Osteocyte (in vitro differentiated cells): ENCODE data around the gene IFNA17. TPM values are rescaled to one million over a fixed set of nuclear protein-coding genes. Genes with fewer than 3 reads are reported as not detected.
"Not testable (repeated sequence)": the region's sequence is repeated elsewhere in the genome, so short reads cannot be mapped to it uniquely, and the experiment has no call there.

Experiments used
- DNase-seq: peaks from one replicate; pipeline ENCODE4 v3.0.0; 2021; ENCODE audit warnings: mixed read lengths; ENCODE audit not compliant: unreplicated experiment; ENCODE audit errors: extremely low spot score
- H3K27ac Mint-ChIP-seq: one replicate; pipeline ENCODE4 v1.8.0; 2021; ENCODE audit warnings: mild to moderate bottlenecking, mixed read lengths; ENCODE audit not compliant: unreplicated experiment
- H3K27me3 Mint-ChIP-seq: one replicate; pipeline ENCODE4 v1.8.0; 2021; ENCODE audit warnings: mixed read lengths; ENCODE audit not compliant: unreplicated experiment
- H3K36me3 Mint-ChIP-seq: one replicate; pipeline ENCODE4 v1.8.0; 2021; ENCODE audit warnings: mixed read lengths; ENCODE audit not compliant: unreplicated experiment
- H3K4me1 Mint-ChIP-seq: one replicate; pipeline ENCODE4 v1.8.0; 2021; ENCODE audit warnings: mixed read lengths; ENCODE audit not compliant: unreplicated experiment
- H3K4me3 Mint-ChIP-seq: one replicate; pipeline ENCODE4 v1.8.0; 2021; ENCODE audit warnings: mild to moderate bottlenecking, moderate library complexity, mixed read lengths; ENCODE audit not compliant: unreplicated experiment
- H3K9me3 Mint-ChIP-seq: one replicate; pipeline ENCODE4 v1.8.0; 2021; ENCODE audit warnings: mixed read lengths; ENCODE audit not compliant: unreplicated experiment
- total RNA-seq: library from RNA; stranded (reverse); gene quantifications from 2 replicates; pipeline ENCODE4 v1.2.1, GENCODE V29; 2021
- TF ChIP-seq, protein P1 (sequence below): fragments of 200-600 bp; sonication (generic); IDR thresholded peaks from 2 replicates; pipeline ENCODE4 v1.5.0; 2021; ENCODE audit warnings: antibody characterized with exemption, mild to moderate bottlenecking, moderate library complexity

IFNA17 gene
- total RNA-seq, 1 donor from 2014 or later: not detected

DNA sequence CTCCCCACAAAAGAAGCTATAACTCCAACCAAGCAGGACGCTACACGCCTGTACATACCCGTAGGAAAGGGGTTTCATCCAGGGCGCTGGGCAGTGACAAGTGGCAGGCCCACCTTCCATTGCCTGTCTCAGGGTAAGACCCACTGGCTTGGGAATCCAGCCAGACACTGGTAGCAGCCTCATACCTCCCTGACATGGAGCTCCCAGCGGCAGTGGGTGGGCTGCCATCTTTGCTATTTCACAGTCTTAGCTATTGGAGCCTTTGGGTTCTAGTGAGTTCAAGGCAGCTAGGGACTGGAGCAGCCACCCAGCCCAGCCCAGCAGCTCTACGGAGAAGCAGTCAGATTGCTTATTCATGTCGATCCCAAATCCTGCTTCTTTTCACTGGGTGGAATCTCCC lies 17.7 kb downstream of the IFNA17 start:
- Mint-ChIP-seq H3K4me1 (no peaks in the 10 kb centered on the region), H3K27ac (no peak overlapping the region), H3K9me3 (no peaks in the 10 kb centered on the region)

GRCh38 chr9:21207043-21207442 lies 21.0 kb downstream of the IFNA17 start, which contains the start of gene IFNA10:
Gene IFNA10, minus strand, starts transcription at chr9:21207143. Its CDS starts 46 bp downstream, at chr9:21207097.
- not testable (repeated sequence) for H3K9me3 Mint-ChIP-seq, H3K4me1 Mint-ChIP-seq, DNase-seq, H3K4me3 Mint-ChIP-seq, H3K36me3 Mint-ChIP-seq, H3K27ac Mint-ChIP-seq
- peaks cover 29% of the 10 kb centered on the region for H3K27me3 Mint-ChIP-seq

More for the DNA sequence above, 17.7 kb downstream of the IFNA17 start:
- TF ChIP-seq, protein P1, sequence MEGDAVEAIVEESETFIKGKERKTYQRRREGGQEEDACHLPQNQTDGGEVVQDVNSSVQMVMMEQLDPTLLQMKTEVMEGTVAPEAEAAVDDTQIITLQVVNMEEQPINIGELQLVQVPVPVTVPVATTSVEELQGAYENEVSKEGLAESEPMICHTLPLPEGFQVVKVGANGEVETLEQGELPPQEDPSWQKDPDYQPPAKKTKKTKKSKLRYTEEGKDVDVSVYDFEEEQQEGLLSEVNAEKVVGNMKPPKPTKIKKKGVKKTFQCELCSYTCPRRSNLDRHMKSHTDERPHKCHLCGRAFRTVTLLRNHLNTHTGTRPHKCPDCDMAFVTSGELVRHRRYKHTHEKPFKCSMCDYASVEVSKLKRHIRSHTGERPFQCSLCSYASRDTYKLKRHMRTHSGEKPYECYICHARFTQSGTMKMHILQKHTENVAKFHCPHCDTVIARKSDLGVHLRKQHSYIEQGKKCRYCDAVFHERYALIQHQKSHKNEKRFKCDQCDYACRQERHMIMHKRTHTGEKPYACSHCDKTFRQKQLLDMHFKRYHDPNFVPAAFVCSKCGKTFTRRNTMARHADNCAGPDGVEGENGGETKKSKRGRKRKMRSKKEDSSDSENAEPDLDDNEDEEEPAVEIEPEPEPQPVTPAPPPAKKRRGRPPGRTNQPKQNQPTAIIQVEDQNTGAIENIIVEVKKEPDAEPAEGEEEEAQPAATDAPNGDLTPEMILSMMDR: no peak
- Mint-ChIP-seq H3K27me3 (peaks cover 32% of the 10 kb centered on the region), H3K4me3 (no peak overlapping the region), H3K36me3 (no peaks in the 10 kb centered on the region)
- DNase-seq: no peak

DNA sequence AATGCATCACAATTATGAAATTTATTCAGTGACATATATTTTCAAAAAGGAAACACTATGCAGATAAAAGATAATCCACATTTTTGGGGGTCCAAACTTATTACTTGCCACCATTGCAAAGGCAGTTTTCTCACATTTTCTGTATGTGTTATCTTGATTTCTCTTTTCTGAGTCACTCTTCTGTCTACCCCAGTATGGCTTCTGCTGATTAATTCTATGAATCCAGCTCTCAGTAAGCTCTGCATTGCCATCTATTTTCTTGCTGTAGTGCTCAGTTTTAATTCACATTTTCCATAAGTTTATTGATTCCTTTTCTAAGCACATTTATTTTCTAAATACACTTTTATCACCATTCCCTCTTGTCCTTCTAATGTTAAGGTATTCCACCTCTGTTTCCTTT lies 22.8 kb downstream of the IFNA17 start:
- TF ChIP-seq, protein P1: no peak
- Mint-ChIP-seq H3K36me3 (no peaks in the 10 kb centered on the region), H3K4me3 (no peak overlapping the region), H3K27me3 (peaks cover 36% of the 10 kb centered on the region), H3K4me1 (no peaks in the 10 kb centered on the region), H3K27ac (no peak overlapping the region), H3K9me3 (no peaks in the 10 kb centered on the region)
- no peak for DNase-seq

GRCh38 chr9:21202105-21202504 lies 25.9 kb downstream of the IFNA17 start, which contains the start of gene IFNA7:
Gene IFNA7, minus strand, starts transcription at chr9:21202205. Its CDS starts 40 bp downstream, at chr9:21202165.
- not testable (repeated sequence) for H3K4me1 Mint-ChIP-seq, H3K36me3 Mint-ChIP-seq, DNase-seq, H3K4me3 Mint-ChIP-seq, H3K27ac Mint-ChIP-seq, H3K9me3 Mint-ChIP-seq
- peaks cover 41% of the 10 kb centered on the region for H3K27me3 Mint-ChIP-seq

DNA sequence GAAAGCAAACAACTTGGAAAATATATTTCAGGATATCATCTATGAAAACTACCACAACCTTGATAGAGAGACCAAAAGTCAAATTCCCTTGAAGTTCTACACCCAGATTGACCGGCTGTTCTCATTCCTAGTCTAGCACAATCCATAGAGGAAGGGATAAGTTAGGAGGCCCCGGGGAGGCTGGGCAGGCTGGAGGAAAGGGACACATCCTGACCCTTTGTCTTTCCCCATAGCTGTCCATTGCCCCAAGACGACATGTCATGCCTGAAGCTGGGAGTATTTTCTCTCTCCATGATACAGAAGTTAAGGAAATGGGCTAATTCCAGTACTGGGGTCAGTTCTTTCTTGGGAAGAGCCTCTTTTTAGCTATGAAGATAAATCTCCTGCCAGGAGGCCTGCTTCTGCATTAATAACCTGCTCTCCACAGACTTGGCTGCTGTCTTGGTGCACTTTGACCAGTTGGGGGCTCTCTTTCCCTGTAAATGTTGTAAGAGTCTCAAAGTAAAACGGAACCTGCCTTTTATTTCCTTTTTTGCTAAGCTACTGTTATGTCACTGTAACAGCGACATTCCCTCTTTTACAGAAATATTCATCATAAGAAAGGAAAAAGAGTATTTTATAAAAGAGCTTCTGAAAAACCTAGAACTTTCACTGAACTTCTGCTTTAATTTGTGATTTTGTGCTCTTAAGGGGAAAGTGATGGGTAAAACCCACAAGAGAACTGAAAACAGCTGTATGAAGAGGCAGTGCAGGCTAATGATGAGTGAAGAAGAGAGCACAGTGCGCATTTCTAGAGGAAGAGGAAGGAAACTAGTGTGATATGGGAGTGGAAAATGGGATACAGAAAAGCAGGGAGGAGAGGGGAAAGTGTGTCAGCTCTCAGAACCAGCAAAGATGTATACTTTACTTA lies 32.9 kb downstream of the IFNA17 start:
- not testable (repeated sequence) for H3K4me3 Mint-ChIP-seq, H3K9me3 Mint-ChIP-seq, H3K4me1 Mint-ChIP-seq, H3K36me3 Mint-ChIP-seq, H3K27ac Mint-ChIP-seq, DNase-seq
- H3K27me3 Mint-ChIP-seq: peaks cover 30% of the 10 kb centered on the region
- TF ChIP-seq, protein P1: peak; percentile 60

- H3K27ac Mint-ChIP-seq, H3K9me3 Mint-ChIP-seq, DNase-seq, H3K4me3 Mint-ChIP-seq, H3K36me3 Mint-ChIP-seq, H3K4me1 Mint-ChIP-seq: not testable (repeated sequence)
- peaks cover 35% of the 10 kb centered on the region for H3K27me3 Mint-ChIP-seq
These were observed 40.5 kb downstream of the IFNA17 start, which contains the start of gene IFNA4 for GRCh38 chr9:21187487-21187886. Gene IFNA4, minus strand, starts transcription at chr9:21187587. Its CDS starts 56 bp downstream, at chr9:21187531.
